CD4-positive, alpha-beta T cell (primary cell): Measurements from ENCODE around the gene ADAMTS1. TPM values are rescaled to one million over a fixed set of nuclear protein-coding genes. Genes with fewer than 3 reads are reported as not detected.

ENCODE experiments used
- ATAC-seq: fragments of 200-7000 bp; cut with Tn5 transposase; one replicate; pipeline ENCODE4 v1.10.0; 2022; ENCODE audit warnings: mild to moderate bottlenecking; ENCODE audit not compliant: poor library complexity
- CTCF ChIA-PET: fragments of 350-600 bp; sonication (Branson Sonifier 250); formaldehyde crosslinking; loops from one replicate; lab custom pipeline; 2021; ENCODE audit warnings: antibody characterized with exemption, inconsistent platforms; lab: Charles Lee
- POLR2A ChIA-PET: fragments of 350-600 bp; sonication (Branson Sonifier 250); formaldehyde crosslinking; loops from one replicate; lab custom pipeline; 2021; ENCODE audit warnings: antibody characterized with exemption, inconsistent platforms; lab: Charles Lee
- DNase-seq, 14 experiments: peaks; one replicate each; pipeline ENCODE4 v3.0.0-alpha.2; 2013 to 2020; ENCODE audit warnings: mixed read lengths in 2 of 14
- H3K27ac ChIP-seq, 2 donors: one replicate each; pipeline versions ENCODE4 v1.5.1 to v1.7.0; 2013; ENCODE audit warnings: low read length in 2 of 2, low read depth in 1 of 2, mild to moderate bottlenecking in 1 of 2
- H3K27me3 ChIP-seq, 2 experiments: 1 replicate in 1 of 2; 2 replicates in 1 of 2; pipeline versions ENCODE4 v1.6.1 to v1.7.0; 2013; ENCODE audit warnings: low read length in 2 of 2, control low read depth in 1 of 2, mild to moderate bottlenecking in 1 of 2, moderate library complexity in 1 of 2; ENCODE audit not compliant: insufficient read depth in 2 of 2, control insufficient read depth in 1 of 2
- H3K36me3 ChIP-seq: one replicate; pipeline ENCODE4 v1.6.1; 2013; ENCODE audit warnings: low read length, control low read depth; ENCODE audit not compliant: insufficient read depth
- H3K4me1 ChIP-seq: one replicate; pipeline ENCODE4 v1.6.1; 2013; ENCODE audit warnings: low read length, control low read depth; ENCODE audit not compliant: insufficient read depth
- H3K4me3 ChIP-seq: one replicate; pipeline ENCODE4 v1.5.1; 2013; ENCODE audit warnings: mild to moderate bottlenecking, low read length, moderate library complexity
- H3K9me3 ChIP-seq, 2 experiments: 1 replicate in 1 of 2; 2 replicates in 1 of 2; pipeline versions ENCODE4 v1.6.1 to v1.7.0; 2013; ENCODE audit warnings: low read length in 2 of 2, mild to moderate bottlenecking in 2 of 2, control low read depth in 1 of 2, moderate library complexity in 1 of 2; ENCODE audit not compliant: control insufficient read depth in 1 of 2, insufficient read depth in 1 of 2
- H3K27ac Mint-ChIP-seq: one replicate; pipeline ENCODE4 v1.8.0; 2020; ENCODE audit warnings: mixed read lengths
- H3K27me3 Mint-ChIP-seq: one replicate; pipeline ENCODE4 v1.8.0; 2021; ENCODE audit warnings: mixed read lengths
- H3K36me3 Mint-ChIP-seq: one replicate; pipeline ENCODE4 v1.8.0; 2021; ENCODE audit warnings: low read depth, mixed read lengths
- H3K4me1 Mint-ChIP-seq: one replicate; pipeline ENCODE4 v1.8.0; 2021; ENCODE audit warnings: low read depth, mixed read lengths
- H3K4me3 Mint-ChIP-seq: one replicate; pipeline ENCODE4 v1.8.0; 2020; ENCODE audit warnings: mild to moderate bottlenecking, mixed read lengths
- H3K9me3 Mint-ChIP-seq: one replicate; pipeline ENCODE4 v1.8.0; 2020; ENCODE audit warnings: mixed read lengths
- CTCF ChIP-seq: fragments of 200-600 bp; IDR thresholded peaks from one replicate; pipeline ENCODE4 v1.8.0; 2022; ENCODE audit warnings: antibody characterized with exemption, mild to moderate bottlenecking
- intact Hi-C, 2 experiments: fragments of 100-400 bp; cut with DNase I in 1 of 2; cut with micrococcal nuclease in 1 of 2; formaldehyde crosslinking; loops; one replicate each; pipeline versions ENCODE4 v1.15.1 to v1.9.0; 2023 to 2025; cut with DNase I, micrococcal nuclease
- total RNA-seq, 174 experiments: library from RNA in 2 of 174; stranded (reverse) in 2 of 174; gene quantifications; one replicate each; pipeline ENCODE4 v1.2.3 and lab custom pipeline; 2021 to 2026

ADAMTS1 gene
- total RNA-seq, 2 experiments from 2014 or later: 0.08 to 0.25 TPM

- ChIA-PET POLR2A (no interaction called here), CTCF (no interaction called here)
- Histone ChIP-seq H3K4me3 (no peak overlapping the region), H3K27me3 (no peaks in the 10 kb centered on the region), H3K4me1 (no peaks in the 10 kb centered on the region), H3K27ac (no peak overlapping the region), H3K9me3 (no peaks in the 10 kb centered on the region), H3K36me3 (no peaks in the 10 kb centered on the region)
- Mint-ChIP-seq H3K36me3 (no peaks in the 10 kb centered on the region), H3K27me3 (peaks cover 11% of the 10 kb centered on the region), H3K9me3 (no peaks in the 10 kb centered on the region), H3K27ac (no peak overlapping the region), H3K4me3 (no peak overlapping the region), H3K4me1 (no peaks in the 10 kb centered on the region)
- ATAC-seq: no peak
- no peak for DNase-seq
- intact Hi-C loops: no loop called here
- TF ChIP-seq CTCF: no peak
Measured at GRCh38 chr21:26801498-26801897, 43.7 kb downstream of the ADAMTS1 start.

GRCh38 chr21:26800970-26801431 lies 44.2 kb downstream of the ADAMTS1 start:
- Mint-ChIP-seq H3K4me3 (no peak overlapping the region), H3K9me3 (no peaks in the 10 kb centered on the region), H3K27me3 (peaks cover 11% of the 10 kb centered on the region), H3K27ac (no peak overlapping the region), H3K36me3 (no peaks in the 10 kb centered on the region), H3K4me1 (no peaks in the 10 kb centered on the region)
- Histone ChIP-seq H3K4me1 (no peaks in the 10 kb centered on the region), H3K9me3 (no peaks in the 10 kb centered on the region), H3K27ac (no peak overlapping the region), H3K4me3 (no peak overlapping the region), H3K27me3 (no peaks in the 10 kb centered on the region), H3K36me3 (no peaks in the 10 kb centered on the region)
- no peak for TF ChIP-seq CTCF
- DNase-seq: no peak
- CTCF ChIA-PET: no interaction called here
- intact Hi-C loops: no loop called here
- no peak for ATAC-seq
- POLR2A ChIA-PET: no interaction called here

- Histone ChIP-seq H3K27me3 (no peaks in the 10 kb centered on the region), H3K4me1 (no peaks in the 10 kb centered on the region), H3K36me3 (no peaks in the 10 kb centered on the region), H3K9me3 (no peaks in the 10 kb centered on the region), H3K27ac (no peak overlapping the region), H3K4me3 (no peak overlapping the region)
- no peak overlapping the region for H3K4me3 Mint-ChIP-seq
- no peak overlapping the region for H3K27ac Mint-ChIP-seq
- ATAC-seq (no peak), DNase-seq (no peak)
- intact Hi-C loops: no loop called here
- H3K9me3 Mint-ChIP-seq: no peaks in the 10 kb centered on the region
- no peaks in the 10 kb centered on the region for H3K36me3 Mint-ChIP-seq
- TF ChIP-seq CTCF: no peak
- peaks cover 12% of the 10 kb centered on the region for H3K27me3 Mint-ChIP-seq
- H3K4me1 Mint-ChIP-seq: no peaks in the 10 kb centered on the region
- ChIA-PET CTCF (no interaction called here), POLR2A (no interaction called here)
Measured at GRCh38 chr21:26800455-26800854, 44.8 kb downstream of the ADAMTS1 start.
